Stimulated activated CD8-positive, alpha-beta memory T cell treated with anti-CD3 and anti-CD28 coated beads, Interleukin-4, amount 100 ng/mL, for 24 hours (primary cell): Measurements from ENCODE around the gene ALG12.

Experiments used
- DNase-seq: peaks from one replicate; pipeline ENCODE4 v3.0.0-alpha.2; 2020; ENCODE audit warnings: low read depth

The ALG12 gene

GRCh38 chr22:49887702-49888101 is 30.5 kb downstream of the ALG12 start:
- DNase-seq: no peak

GRCh38 chr22:49887064-49887451 is 31.2 kb downstream of the ALG12 start:
- DNase-seq: no peak

- DNase-seq: no peak
Measured at GRCh38 chr22:49886346-49887063, 31.7 kb downstream of the ALG12 start.

- DNase-seq: no peak
Measured at GRCh38 chr22:49885881-49886280, 32.4 kb downstream of the ALG12 start.

- no peak for DNase-seq
Measured at GRCh38 chr22:49885281-49885680, 33.0 kb downstream of the ALG12 start.

- DNase-seq: no peak
Measured at GRCh38 chr22:49884503-49885260, 33.6 kb downstream of the ALG12 start.

GRCh38 chr22:49884075-49884474 is 34.2 kb downstream of the ALG12 start:
- DNase-seq: no peak

- DNase-seq: no peak
Measured at GRCh38 chr22:49883294-49883640, 35.0 kb downstream of the ALG12 start.

GRCh38 chr22:49882519-49883293 is 35.5 kb downstream of the ALG12 start:
- DNase-seq: no peak

- DNase-seq: no peak
Measured at GRCh38 chr22:49881856-49882255, 36.4 kb downstream of the ALG12 start.

GRCh38 chr22:49880281-49880680 is 38.0 kb downstream of the ALG12 start:
- DNase-seq: no peak

- no peak for DNase-seq
Measured at GRCh38 chr22:49879871-49880270, 38.4 kb downstream of the ALG12 start.

- DNase-seq: no peak
Measured at GRCh38 chr22:49878206-49878605, 40.0 kb downstream of the ALG12 start.

- DNase-seq: no peak
Measured at GRCh38 chr22:49877642-49878041, 40.6 kb downstream of the ALG12 start.

- no peak for DNase-seq
Measured at GRCh38 chr22:49873228-49873940, 44.9 kb downstream of the ALG12 start.

- DNase-seq: no peak
Measured at GRCh38 chr22:49872347-49872746, 45.9 kb downstream of the ALG12 start.

- DNase-seq: no peak
Measured at GRCh38 chr22:49871482-49871881, 46.8 kb downstream of the ALG12 start.

- no peak for DNase-seq
Measured at GRCh38 chr22:49869845-49870712, 48.2 kb downstream of the ALG12 start.

GRCh38 chr22:49869086-49869830 is 49.0 kb downstream of the ALG12 start:
- no peak for DNase-seq
